AG09309 (cell line): ENCODE data around the gene LIMCH1.

Experiments used
- DNase-seq: peaks from one replicate; pipeline ENCODE4 v3.0.0-alpha.2; 2010; ENCODE audit warnings: low read depth
- H3K4me3 ChIP-seq: 2 replicates; pipeline ENCODE4 v1.5.1; 2011; ENCODE audit warnings: mild to moderate bottlenecking, low read depth, low read length, moderate library complexity; ENCODE audit not compliant: control insufficient read depth
- CTCF ChIP-seq: IDR thresholded peaks from 2 replicates; pipeline ENCODE4 v1.5.1; 2011; ENCODE audit warnings: mild to moderate bottlenecking, low read depth, low read length, inconsistent platforms; ENCODE audit not compliant: insufficient read depth, control insufficient read depth; ENCODE audit errors: missing control alignments

Gene LIMCH1

DNA sequence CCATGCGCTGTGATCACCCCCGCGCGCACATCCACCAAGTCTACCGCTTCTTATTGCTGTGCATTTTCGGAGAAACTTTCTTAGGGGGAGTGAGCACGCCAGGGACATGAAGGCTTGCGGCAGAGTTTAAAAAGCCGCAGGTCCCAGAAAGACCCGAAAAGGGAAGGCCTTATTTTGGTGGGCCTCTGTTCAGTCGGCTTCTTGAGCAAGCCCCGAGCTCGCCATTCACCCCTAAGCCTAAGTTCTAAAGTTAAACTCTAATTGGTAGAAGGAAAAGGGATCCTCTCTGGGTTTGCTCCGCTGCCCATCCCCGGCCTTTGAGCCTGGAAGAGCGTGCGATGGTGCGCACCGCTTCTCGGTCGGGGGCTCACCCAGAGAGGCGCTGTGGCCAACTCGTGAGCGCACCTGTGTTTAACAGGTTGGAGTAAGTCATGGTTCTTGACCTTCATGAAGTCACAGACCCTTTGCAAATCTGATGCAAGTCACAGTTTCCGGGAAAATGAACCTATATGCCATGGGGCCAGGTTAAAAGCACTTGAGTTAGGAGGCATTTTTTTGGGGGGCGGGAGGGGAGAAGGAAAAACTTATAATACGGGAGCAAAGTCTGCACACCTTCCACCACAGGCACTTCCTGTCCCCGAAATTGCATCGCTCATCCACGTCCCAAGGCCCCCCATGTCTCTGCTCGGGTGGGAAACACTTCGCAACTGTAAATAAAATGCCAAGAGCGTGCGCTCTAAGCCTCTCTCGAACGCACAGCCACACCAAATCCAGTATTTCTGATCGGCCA is 208.7 kb downstream of the LIMCH1 start:
- H3K4me3 ChIP-seq, result no peak overlapping the region
- TF ChIP-seq CTCF, result no peak
- no peak for DNase-seq

- TF ChIP-seq CTCF, result no peak
- DNase-seq, result no peak
- H3K4me3 ChIP-seq, result no peak overlapping the region
Observed at GRCh38 chr4:41747230-41748055, 209.5 kb downstream of the LIMCH1 start.

GRCh38 chr4:41748074-41748570 is 210.2 kb downstream of the LIMCH1 start:
- DNase-seq, result no peak
- H3K4me3 ChIP-seq, result no peak overlapping the region
- TF ChIP-seq CTCF, result no peak

DNA sequence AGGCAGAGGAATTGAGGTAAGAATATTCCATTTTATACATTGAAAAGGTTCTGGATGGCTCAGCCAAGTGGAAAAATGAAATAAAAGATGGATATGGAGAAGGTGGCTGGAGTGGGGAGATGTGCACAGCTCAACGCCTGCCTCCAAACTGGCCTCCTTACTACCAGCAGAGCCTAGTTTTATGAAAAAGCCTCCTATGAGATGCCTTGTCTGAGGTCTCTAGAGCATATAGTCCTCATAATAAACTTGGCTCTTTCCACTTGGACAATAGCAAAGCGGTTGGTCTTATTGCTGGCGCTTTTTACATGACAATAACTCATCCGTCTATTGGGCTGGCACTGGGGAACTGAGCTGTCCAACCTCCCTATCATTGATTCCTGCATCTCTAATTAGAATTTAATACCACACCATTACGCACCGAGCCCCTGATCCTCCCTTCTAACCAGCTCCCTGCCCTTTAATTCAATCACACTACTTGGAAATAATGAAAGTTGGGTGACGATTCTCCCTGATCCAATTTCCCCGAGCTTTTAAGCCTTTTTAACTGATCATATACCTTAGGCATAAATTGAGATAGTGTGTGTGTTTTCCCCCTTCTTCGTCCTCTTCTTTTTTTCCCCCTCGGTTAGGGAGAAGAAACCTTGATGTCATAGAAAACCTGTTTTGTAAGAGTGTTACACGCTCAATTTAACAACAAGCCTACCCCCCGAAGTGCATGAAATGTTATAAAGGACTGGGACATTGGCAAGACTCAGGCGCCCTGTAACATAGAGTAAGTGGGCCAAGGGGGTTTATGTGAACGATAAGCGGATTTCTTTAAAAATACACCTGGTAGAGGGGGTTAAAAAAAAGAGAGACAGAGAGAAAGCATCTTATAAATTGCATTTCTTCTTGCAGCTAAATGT is 210.9 kb downstream of the LIMCH1 start, which contains the start of gene PHOX2B:
Gene PHOX2B, minus strand, starts transcription at position 155 of the 905 bp plus-strand sequence. Its CDS starts 115 bp downstream, at position 40.
- TF ChIP-seq CTCF, result no peak
- no peak for DNase-seq
- no peak within 1 kb of the TSS for H3K4me3 ChIP-seq

- TF ChIP-seq CTCF, result no peak
- H3K4me3 ChIP-seq, result no peak overlapping the region
- DNase-seq, result no peak
Observed at GRCh38 chr4:41749631-41750039, 211.7 kb downstream of the LIMCH1 start.
